HG03095 (cell line): Measurements from ENCODE around the gene UQCRC2.
"Not testable (repeated sequence)": the region's sequence is repeated elsewhere in the genome, so short reads cannot be mapped to it uniquely, and the experiment has no call there.

Experiments used
- ATAC-seq: cut with Tn5 transposase; IDR thresholded peaks from one replicate; pipeline ENCODE4 v1.9.1; 2021; ENCODE audit warnings: moderate library complexity; ENCODE audit not compliant: unreplicated experiment

Gene UQCRC2

GRCh38 chr16:21952793-21953540, at the start of gene UQCRC2:
Gene UQCRC2 (plus strand): TSS chr16:21953361. CDS start chr16:21953424, 63 bp downstream.
- peak; percentile 75 for ATAC-seq

- ATAC-seq: not testable (repeated sequence)
Observed at GRCh38 chr16:21932650-21933049, 20.5 kb upstream of the UQCRC2 start.

- not testable (repeated sequence) for ATAC-seq
Observed at GRCh38 chr16:21933316-21933715, 19.8 kb upstream of the UQCRC2 start.

- ATAC-seq: not testable (repeated sequence)
Observed at GRCh38 chr16:21933790-21934189, 19.4 kb upstream of the UQCRC2 start.

GRCh38 chr16:21936216-21936615, 16.9 kb upstream of the UQCRC2 start:
- ATAC-seq: not testable (repeated sequence)

- no peak for ATAC-seq
Observed at GRCh38 chr16:21937336-21937829, 15.8 kb upstream of the UQCRC2 start.

- ATAC-seq: no peak
Observed at GRCh38 chr16:21940570-21940969, 12.6 kb upstream of the UQCRC2 start.

- ATAC-seq: no peak
Observed at GRCh38 chr16:21943571-21943970, 9.6 kb upstream of the UQCRC2 start.

- ATAC-seq: no peak
Observed at GRCh38 chr16:21946889-21947635, 6.1 kb upstream of the UQCRC2 start.

GRCh38 chr16:21949713-21950260, 3.4 kb upstream of the UQCRC2 start:
- no peak for ATAC-seq

- no peak for ATAC-seq
Observed at GRCh38 chr16:21950782-21951521, 2.2 kb upstream of the UQCRC2 start.

- peak; percentile 32 for ATAC-seq
Observed at GRCh38 chr16:21952040-21952792, 945 bp upstream of the UQCRC2 start.

- no peak for ATAC-seq
Observed at GRCh38 chr16:21953541-21953902, 361 bp downstream of the UQCRC2 start.

- no peak for ATAC-seq
Observed at GRCh38 chr16:21957714-21958346, 4.7 kb downstream of the UQCRC2 start.

- ATAC-seq: no peak
Observed at GRCh38 chr16:21959050-21959449, 5.9 kb downstream of the UQCRC2 start.

- ATAC-seq: no peak
Observed at GRCh38 chr16:21962475-21962874, 9.3 kb downstream of the UQCRC2 start.

- no peak for ATAC-seq
Observed at GRCh38 chr16:21963887-21964286, 10.7 kb downstream of the UQCRC2 start.

GRCh38 chr16:21964353-21964752, 11.2 kb downstream of the UQCRC2 start:
- ATAC-seq: no peak

- no peak for ATAC-seq
Observed at GRCh38 chr16:21971856-21972255, 18.7 kb downstream of the UQCRC2 start.

- ATAC-seq: no peak
Observed at GRCh38 chr16:21973945-21974344, 20.8 kb downstream of the UQCRC2 start.
